Measurements from ENCODE around the gene ZNHIT3.

Gene ZNHIT3

GRCh38 chr17:36461330-36462110 lies 25.0 kb upstream of the ZNHIT3 start:
- 70 to 72% methylated on average over 10 of the region's 10 CpGs for WGBS, 2 experiments
- H3K27ac ChIP-seq (ENCODE audit: insufficient read depth, low read depth, low read length, poor library complexity, severe bottlenecking), result no peak overlapping the region
- no peaks in the 10 kb centered on the region for H3K36me3 ChIP-seq (ENCODE audit: control insufficient read depth, insufficient read depth, low read length)
- peaks cover 29% of the 10 kb centered on the region for H3K27me3 ChIP-seq (ENCODE audit: control insufficient read depth, insufficient read depth, low read length, poor library complexity, severe bottlenecking)
- no peaks in the 10 kb centered on the region for H3K4me1 ChIP-seq (ENCODE audit: control insufficient read depth, insufficient read depth, low read length)
- no peak overlapping the region for H3K4me3 ChIP-seq (ENCODE audit: insufficient read depth, low read depth, low read length)
- no peaks in the 10 kb centered on the region for H3K9me3 ChIP-seq (ENCODE audit: control insufficient read depth, low read length)

DNA sequence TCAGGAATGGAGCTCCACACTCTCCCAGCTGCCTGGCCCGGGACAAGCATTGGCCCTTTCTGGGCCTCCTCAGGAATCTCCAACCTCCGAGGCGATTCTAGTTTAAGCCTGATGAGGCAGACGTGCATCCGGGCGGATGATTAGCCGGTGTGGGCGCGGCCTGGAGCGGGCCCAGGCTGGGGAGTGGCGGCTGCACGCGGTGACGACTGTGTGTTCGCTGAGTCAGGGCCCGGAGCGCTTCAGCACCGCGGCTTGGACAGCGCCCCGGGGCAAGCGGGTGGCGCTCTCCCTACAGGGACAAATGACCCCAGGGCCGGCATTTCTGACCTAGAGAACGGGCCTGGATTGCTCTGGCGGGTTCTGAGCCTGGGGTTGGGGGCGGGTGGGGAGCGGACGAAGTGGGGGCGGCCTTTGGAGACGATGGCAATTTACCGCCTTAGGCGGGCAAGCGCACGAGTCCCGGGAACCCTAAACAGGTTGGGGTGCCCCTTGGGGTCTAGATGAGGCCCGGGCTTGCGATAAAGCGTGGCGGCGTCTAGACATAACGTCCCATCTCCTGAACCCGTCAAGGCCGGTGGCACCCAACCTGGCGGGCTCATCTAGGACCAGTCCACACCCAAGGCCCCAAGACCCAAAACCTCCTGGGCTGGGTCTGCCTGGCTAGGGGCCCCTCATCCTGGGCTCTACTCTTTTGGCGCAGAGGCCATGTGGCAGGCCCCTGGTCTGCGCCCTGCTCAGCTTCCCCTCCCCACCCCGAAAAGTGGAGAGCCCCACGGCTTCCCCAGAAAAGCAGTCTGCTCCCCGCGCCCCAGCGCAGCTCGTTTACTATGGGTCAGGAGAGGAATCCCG lies 22.3 kb upstream of the ZNHIT3 start:
- Histone ChIP-seq H3K4me1 (ENCODE audit: control insufficient read depth, insufficient read depth, low read length) (no peaks in the 10 kb centered on the region), H3K27me3 (ENCODE audit: control insufficient read depth, insufficient read depth, low read length, poor library complexity, severe bottlenecking) (peaks cover 40% of the 10 kb centered on the region), H3K36me3 (ENCODE audit: control insufficient read depth, insufficient read depth, low read length) (no peaks in the 10 kb centered on the region), H3K4me3 (ENCODE audit: insufficient read depth, low read depth, low read length) (no peak overlapping the region), H3K9me3 (ENCODE audit: control insufficient read depth, low read length) (no peaks in the 10 kb centered on the region), H3K27ac (ENCODE audit: insufficient read depth, low read depth, low read length, poor library complexity, severe bottlenecking) (no peak overlapping the region)
- 39 to 40% methylated on average over 54 of the region's 54 CpGs for WGBS, 2 experiments

GRCh38 chr17:36464765-36465088 lies 21.8 kb upstream of the ZNHIT3 start:
- H3K27me3 ChIP-seq (ENCODE audit: control insufficient read depth, insufficient read depth, low read length, poor library complexity, severe bottlenecking), result peaks cover 44% of the 10 kb centered on the region
- 83 to 88% methylated on average over 21 of the region's 21 CpGs for WGBS, 2 experiments

DNA sequence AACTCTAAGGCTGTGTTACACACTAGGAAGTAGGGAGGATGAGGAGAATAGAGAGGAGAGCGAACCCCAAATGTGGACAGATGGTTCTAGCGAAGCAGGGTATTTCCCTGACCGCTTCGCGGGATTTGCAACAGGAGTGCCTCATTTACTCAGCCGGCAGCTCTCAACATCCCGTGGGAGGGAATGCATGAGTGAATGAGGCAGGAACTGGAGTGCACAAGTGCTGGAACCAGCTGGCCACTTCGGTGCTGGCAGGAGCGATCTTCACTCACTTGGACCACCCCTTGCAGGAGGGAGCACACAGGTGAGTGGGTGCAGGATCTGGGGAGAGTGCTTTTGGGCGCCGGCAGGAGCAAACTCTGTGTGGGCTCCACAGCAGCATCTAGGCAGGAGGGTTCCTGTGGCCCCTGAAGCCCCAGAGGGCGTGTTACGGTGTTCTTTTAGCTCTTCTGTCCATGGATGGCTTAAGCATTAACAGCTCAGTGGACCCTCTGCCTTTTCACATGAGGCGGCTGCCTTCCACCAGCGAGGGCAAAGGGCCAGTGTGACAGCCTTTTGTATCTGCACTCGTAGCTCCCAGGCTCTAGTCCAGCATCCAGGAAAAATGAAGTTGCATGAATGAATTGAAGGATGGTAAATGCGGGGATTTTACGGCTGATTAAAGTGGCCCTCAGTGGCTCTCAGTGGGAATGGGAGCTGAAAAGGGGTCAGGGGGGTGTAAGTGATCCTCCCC lies 17.4 kb upstream of the ZNHIT3 start:
- H3K4me1 ChIP-seq (ENCODE audit: control insufficient read depth, insufficient read depth, low read length), result no peaks in the 10 kb centered on the region
- WGBS, 2 experiments, result 77 to 78% methylated on average over 18 of the region's 18 CpGs
- H3K27me3 ChIP-seq (ENCODE audit: control insufficient read depth, insufficient read depth, low read length, poor library complexity, severe bottlenecking), result peaks cover 39% of the 10 kb centered on the region
- no peaks in the 10 kb centered on the region for H3K9me3 ChIP-seq (ENCODE audit: control insufficient read depth, low read length)
- H3K27ac ChIP-seq (ENCODE audit: insufficient read depth, low read depth, low read length, poor library complexity, severe bottlenecking), result no peak overlapping the region
- no peaks in the 10 kb centered on the region for H3K36me3 ChIP-seq (ENCODE audit: control insufficient read depth, insufficient read depth, low read length)
- H3K4me3 ChIP-seq (ENCODE audit: insufficient read depth, low read depth, low read length), result no peak overlapping the region

More at GRCh38 chr17:36464765-36465088, 21.8 kb upstream of the ZNHIT3 start:
- no peak overlapping the region for H3K27ac ChIP-seq (ENCODE audit: insufficient read depth, low read depth, low read length, poor library complexity, severe bottlenecking)
- H3K4me1 ChIP-seq (ENCODE audit: control insufficient read depth, insufficient read depth, low read length), result no peaks in the 10 kb centered on the region
- no peaks in the 10 kb centered on the region for H3K9me3 ChIP-seq (ENCODE audit: control insufficient read depth, low read length)
- H3K36me3 ChIP-seq (ENCODE audit: control insufficient read depth, insufficient read depth, low read length), result no peaks in the 10 kb centered on the region
- H3K4me3 ChIP-seq (ENCODE audit: insufficient read depth, low read depth, low read length), result no peak overlapping the region

- H3K27ac ChIP-seq (ENCODE audit: insufficient read depth, low read depth, low read length, poor library complexity, severe bottlenecking), result no peak overlapping the region
- H3K36me3 ChIP-seq (ENCODE audit: control insufficient read depth, insufficient read depth, low read length), result no peaks in the 10 kb centered on the region
- no peaks in the 10 kb centered on the region for H3K9me3 ChIP-seq (ENCODE audit: control insufficient read depth, low read length)
- peaks cover 33% of the 10 kb centered on the region for H3K27me3 ChIP-seq (ENCODE audit: control insufficient read depth, insufficient read depth, low read length, poor library complexity, severe bottlenecking)
- 58 to 61% methylated on average over 7 of the region's 7 CpGs for WGBS, 2 experiments
- H3K4me1 ChIP-seq (ENCODE audit: control insufficient read depth, insufficient read depth, low read length), result no peaks in the 10 kb centered on the region
- H3K4me3 ChIP-seq (ENCODE audit: insufficient read depth, low read depth, low read length), result no peak overlapping the region
Measured at GRCh38 chr17:36469733-36470132, 16.7 kb upstream of the ZNHIT3 start.

DNA sequence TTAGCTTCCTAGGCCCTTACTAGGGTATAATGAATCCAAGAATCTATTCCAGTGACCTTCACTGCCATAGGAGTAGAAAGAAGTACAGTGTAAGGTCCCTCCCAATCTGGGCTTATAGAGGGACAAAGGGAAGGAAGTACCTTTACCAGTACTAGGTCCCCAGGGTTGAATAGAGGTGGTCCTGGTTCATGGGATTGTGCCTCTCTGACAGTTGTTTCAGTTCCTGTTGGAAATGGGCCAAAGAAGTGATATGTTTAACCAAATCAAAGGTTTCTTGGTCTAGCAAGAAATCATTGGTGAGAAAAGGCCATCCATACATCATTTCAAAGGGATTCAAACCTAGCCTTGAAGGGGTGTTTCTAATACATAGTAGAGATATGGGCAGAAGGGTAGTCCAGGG lies 16.0 kb upstream of the ZNHIT3 start:
- Histone ChIP-seq H3K27ac (ENCODE audit: insufficient read depth, low read depth, low read length, poor library complexity, severe bottlenecking) (no peak overlapping the region), H3K4me3 (ENCODE audit: insufficient read depth, low read depth, low read length) (no peak overlapping the region), H3K4me1 (ENCODE audit: control insufficient read depth, insufficient read depth, low read length) (no peaks in the 10 kb centered on the region), H3K9me3 (ENCODE audit: control insufficient read depth, low read length) (no peaks in the 10 kb centered on the region), H3K27me3 (ENCODE audit: control insufficient read depth, insufficient read depth, low read length, poor library complexity, severe bottlenecking) (peaks cover 25% of the 10 kb centered on the region), H3K36me3 (ENCODE audit: control insufficient read depth, insufficient read depth, low read length) (no peaks in the 10 kb centered on the region)

GRCh38 chr17:36474571-36474970 lies 11.9 kb upstream of the ZNHIT3 start:
- 82 to 87% methylated on average over 7 of the region's 7 CpGs for WGBS, 2 experiments
- H3K36me3 ChIP-seq (ENCODE audit: control insufficient read depth, insufficient read depth, low read length), result no peaks in the 10 kb centered on the region
- H3K9me3 ChIP-seq (ENCODE audit: control insufficient read depth, low read length), result no peaks in the 10 kb centered on the region
- H3K27ac ChIP-seq (ENCODE audit: insufficient read depth, low read depth, low read length, poor library complexity, severe bottlenecking), result no peak overlapping the region
- no peak overlapping the region for H3K4me3 ChIP-seq (ENCODE audit: insufficient read depth, low read depth, low read length)
- H3K27me3 ChIP-seq (ENCODE audit: control insufficient read depth, insufficient read depth, low read length, poor library complexity, severe bottlenecking), result peaks cover 7% of the 10 kb centered on the region
- H3K4me1 ChIP-seq (ENCODE audit: control insufficient read depth, insufficient read depth, low read length), result no peaks in the 10 kb centered on the region

DNA sequence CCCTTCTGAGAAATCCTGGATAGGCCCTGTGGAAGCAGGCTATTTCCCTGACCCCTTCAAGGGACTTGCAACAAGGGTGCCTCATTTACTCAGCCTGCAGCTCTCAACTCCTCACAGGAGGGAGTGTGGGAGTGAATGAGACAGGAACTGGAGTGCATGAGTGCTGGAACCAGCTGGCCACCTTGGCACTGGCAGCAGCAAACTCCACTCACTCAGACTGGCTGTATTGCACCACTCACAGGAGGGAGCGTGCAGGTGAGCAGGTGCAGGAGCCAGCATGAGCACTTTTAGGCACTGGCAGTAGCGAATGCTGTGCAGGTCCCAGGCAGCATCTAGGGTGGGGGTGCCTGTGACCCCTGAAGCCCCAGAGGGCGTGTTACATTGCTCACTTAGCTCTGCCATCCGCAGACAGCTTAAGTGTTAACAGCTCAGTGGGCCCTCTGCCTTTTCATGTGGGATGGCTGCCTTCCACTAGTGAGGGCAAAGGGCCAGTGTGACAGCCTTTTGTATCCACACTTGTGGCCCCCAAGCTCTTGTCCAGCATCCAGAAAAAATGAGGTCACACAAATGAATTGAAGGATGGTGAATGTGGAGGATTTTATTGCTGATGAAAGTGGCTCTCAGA lies 11.0 kb upstream of the ZNHIT3 start:
- no peaks in the 10 kb centered on the region for H3K27me3 ChIP-seq (ENCODE audit: control insufficient read depth, insufficient read depth, low read length, poor library complexity, severe bottlenecking)
- H3K9me3 ChIP-seq (ENCODE audit: control insufficient read depth, low read length), result no peaks in the 10 kb centered on the region
- H3K4me1 ChIP-seq (ENCODE audit: control insufficient read depth, insufficient read depth, low read length), result no peaks in the 10 kb centered on the region
- no peak overlapping the region for H3K27ac ChIP-seq (ENCODE audit: insufficient read depth, low read depth, low read length, poor library complexity, severe bottlenecking)
- H3K4me3 ChIP-seq (ENCODE audit: insufficient read depth, low read depth, low read length), result no peak overlapping the region
- 83 to 85% methylated on average over 4 of the region's 4 CpGs for WGBS, 2 experiments
- no peaks in the 10 kb centered on the region for H3K36me3 ChIP-seq (ENCODE audit: control insufficient read depth, insufficient read depth, low read length)

GRCh38 chr17:36481829-36482228 lies 4.7 kb upstream of the ZNHIT3 start:
- no peaks in the 10 kb centered on the region for H3K4me1 ChIP-seq (ENCODE audit: control insufficient read depth, insufficient read depth, low read length)
- peaks cover 37% of the 10 kb centered on the region for H3K27me3 ChIP-seq (ENCODE audit: control insufficient read depth, insufficient read depth, low read length, poor library complexity, severe bottlenecking)
- no peaks in the 10 kb centered on the region for H3K9me3 ChIP-seq (ENCODE audit: control insufficient read depth, low read length)
- no peak overlapping the region for H3K4me3 ChIP-seq (ENCODE audit: insufficient read depth, low read depth, low read length)
- H3K36me3 ChIP-seq (ENCODE audit: control insufficient read depth, insufficient read depth, low read length), result no peaks in the 10 kb centered on the region
- 77 to 78% methylated on average over 7 of the region's 7 CpGs for WGBS, 2 experiments
- no peak overlapping the region for H3K27ac ChIP-seq (ENCODE audit: insufficient read depth, low read depth, low read length, poor library complexity, severe bottlenecking)

Measured in ectodermal cell (in vitro differentiated cells).